ENCODE results near the gene AFF2.

The AFF2 gene

DNA sequence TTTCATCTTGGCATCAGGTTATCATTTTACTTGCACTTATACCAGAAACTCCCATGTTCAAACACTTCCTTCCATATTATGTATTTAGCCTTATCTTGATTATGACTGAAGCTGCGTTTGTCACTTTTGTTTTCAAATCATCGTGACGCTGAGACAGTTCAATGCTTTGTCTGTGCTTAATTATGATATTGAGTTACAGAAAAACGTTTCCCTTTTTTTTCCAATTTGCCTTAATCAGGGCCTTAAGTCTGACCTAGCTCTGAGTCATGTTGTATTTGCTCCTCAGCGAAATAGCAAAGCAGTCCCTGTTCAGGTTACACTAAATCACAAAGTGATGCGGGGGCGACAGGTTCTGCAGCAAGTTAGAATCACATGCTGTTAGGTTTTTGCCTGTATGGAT lies 254.7 kb downstream of the AFF2 start:
- TF ChIP-seq, protein P1, sequence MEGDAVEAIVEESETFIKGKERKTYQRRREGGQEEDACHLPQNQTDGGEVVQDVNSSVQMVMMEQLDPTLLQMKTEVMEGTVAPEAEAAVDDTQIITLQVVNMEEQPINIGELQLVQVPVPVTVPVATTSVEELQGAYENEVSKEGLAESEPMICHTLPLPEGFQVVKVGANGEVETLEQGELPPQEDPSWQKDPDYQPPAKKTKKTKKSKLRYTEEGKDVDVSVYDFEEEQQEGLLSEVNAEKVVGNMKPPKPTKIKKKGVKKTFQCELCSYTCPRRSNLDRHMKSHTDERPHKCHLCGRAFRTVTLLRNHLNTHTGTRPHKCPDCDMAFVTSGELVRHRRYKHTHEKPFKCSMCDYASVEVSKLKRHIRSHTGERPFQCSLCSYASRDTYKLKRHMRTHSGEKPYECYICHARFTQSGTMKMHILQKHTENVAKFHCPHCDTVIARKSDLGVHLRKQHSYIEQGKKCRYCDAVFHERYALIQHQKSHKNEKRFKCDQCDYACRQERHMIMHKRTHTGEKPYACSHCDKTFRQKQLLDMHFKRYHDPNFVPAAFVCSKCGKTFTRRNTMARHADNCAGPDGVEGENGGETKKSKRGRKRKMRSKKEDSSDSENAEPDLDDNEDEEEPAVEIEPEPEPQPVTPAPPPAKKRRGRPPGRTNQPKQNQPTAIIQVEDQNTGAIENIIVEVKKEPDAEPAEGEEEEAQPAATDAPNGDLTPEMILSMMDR (IDR thresholded peaks at IDR 0.05; ENCODE audit: low read depth, low read length): no peak
- H3K4me3 ChIP-seq (ENCODE audit: low read depth, low read length): no peak overlapping the region

- TF ChIP-seq, protein P1 (IDR thresholded peaks at IDR 0.05; ENCODE audit: low read depth, low read length): no peak
- no peak overlapping the region for H3K4me3 ChIP-seq (ENCODE audit: low read depth, low read length)
These were observed 263.5 kb downstream of the AFF2 start for GRCh38 chrX:148763896-148764295.

GRCh38 chrX:148768296-148768695 lies 267.9 kb downstream of the AFF2 start:
- TF ChIP-seq, protein P1 (IDR thresholded peaks at IDR 0.05; ENCODE audit: low read depth, low read length): no peak
- no peak overlapping the region for H3K4me3 ChIP-seq (ENCODE audit: low read depth, low read length)

DNA sequence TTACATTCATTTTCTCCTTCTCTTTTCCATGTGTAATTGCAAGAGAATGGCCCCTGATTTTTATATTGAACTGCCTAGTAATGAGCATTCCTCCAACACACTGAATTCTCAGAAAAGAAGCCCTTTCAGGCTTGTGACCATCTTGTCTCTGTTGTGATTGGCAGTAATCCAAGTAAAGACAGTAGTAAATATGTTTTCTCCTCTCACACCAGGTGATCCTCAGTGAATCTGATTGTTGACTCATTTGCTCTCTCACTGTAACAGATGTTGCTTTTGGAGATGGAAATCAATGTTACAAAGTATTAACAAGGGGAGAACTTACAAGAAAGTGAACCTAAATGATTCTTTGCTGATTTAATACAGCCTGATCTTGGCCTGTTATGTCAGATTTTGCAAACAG lies 271.0 kb downstream of the AFF2 start:
- H3K4me3 ChIP-seq (ENCODE audit: low read depth, low read length): no peak overlapping the region
- TF ChIP-seq, protein P1 (IDR thresholded peaks at IDR 0.05; ENCODE audit: low read depth, low read length): no peak

- no peak overlapping the region for H3K4me3 ChIP-seq (ENCODE audit: low read depth, low read length)
- TF ChIP-seq, protein P1 (IDR thresholded peaks at IDR 0.05; ENCODE audit: low read depth, low read length): no peak
These were observed 273.9 kb downstream of the AFF2 start for GRCh38 chrX:148774276-148774675.

DNA sequence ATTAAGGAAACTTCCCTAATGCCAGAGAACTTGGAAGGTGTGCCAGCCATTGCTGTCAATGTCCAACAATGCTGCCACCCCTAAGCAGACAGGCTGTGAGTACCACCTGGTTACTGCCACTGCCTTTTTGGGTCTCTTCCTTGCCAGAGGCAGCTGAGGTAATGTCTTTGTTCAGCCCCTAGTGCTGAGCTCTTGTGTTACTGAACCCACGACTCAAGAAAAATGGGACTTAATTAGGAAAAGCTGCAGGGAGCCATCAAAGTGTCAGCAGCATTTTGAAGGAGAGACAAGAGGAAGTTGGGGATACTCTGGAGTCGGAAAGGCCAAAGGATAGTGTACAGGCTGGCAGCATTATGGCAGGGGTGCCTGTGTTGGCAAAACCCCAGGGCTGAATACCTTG lies 283.7 kb downstream of the AFF2 start:
- TF ChIP-seq, protein P1 (IDR thresholded peaks at IDR 0.05; ENCODE audit: low read depth, low read length): no peak
- no peak overlapping the region for H3K4me3 ChIP-seq (ENCODE audit: low read depth, low read length)

DNA sequence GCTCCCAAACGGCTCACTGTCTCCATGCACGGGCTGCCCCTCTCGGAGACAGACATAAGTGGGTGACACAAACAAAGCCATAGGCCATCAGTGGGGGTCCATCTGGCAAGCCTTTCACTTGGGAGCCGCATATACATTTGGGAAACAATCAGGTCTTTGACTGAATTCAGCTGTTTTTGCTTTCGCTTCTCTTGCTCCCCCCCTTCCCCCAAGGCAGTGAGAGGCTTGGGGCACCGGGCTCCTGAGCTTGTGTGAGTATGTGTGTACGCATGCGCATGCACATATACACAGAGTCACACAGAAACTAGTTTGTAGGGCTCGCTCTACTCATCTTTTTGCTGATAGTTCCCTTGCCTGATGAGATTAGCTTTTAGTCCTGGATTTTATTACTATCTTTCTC lies 284.4 kb downstream of the AFF2 start:
- TF ChIP-seq, protein P1 (IDR thresholded peaks at IDR 0.05; ENCODE audit: low read depth, low read length): no peak
- H3K4me3 ChIP-seq (ENCODE audit: low read depth, low read length): no peak overlapping the region
